ENCODE results near the gene EIF4G1. TPM values are rescaled to one million over a fixed set of nuclear protein-coding genes. Genes with fewer than 3 reads are reported as not detected.

Gene EIF4G1
- total RNA-seq, 1 experiment from 2014 or later, result 532 TPM

- Mint-ChIP-seq H3K4me3 (no peak overlapping the region), H3K9me3 (no peaks in the 10 kb centered on the region), H3K4me1 (peaks cover 0 to 6% of the 10 kb centered on the region in 2 experiments; a peak in 2 of 4 replicates), H3K36me3 (ENCODE audit: insufficient read depth in 1 of 3, low read depth in 3 of 3) (no peaks in the 10 kb centered on the region; a peak in 2 of 7 replicates), H3K27ac (no peak overlapping the region), H3K27me3 (ENCODE audit: low read depth) (peaks cover 17% of the 10 kb centered on the region)
- Histone ChIP-seq H3K9me3 (ENCODE audit: control insufficient read depth, low read depth, low read length) (no peaks in the 10 kb centered on the region), H3K23ac (ENCODE audit: insufficient read length, low read depth, low read length) (no peak overlapping the region), H3K9ac (ENCODE audit: extremely low read depth, insufficient read length, low read length) (no peak overlapping the region), H3K14ac (ENCODE audit: insufficient read depth, low read length) (no peak overlapping the region), H3K4me2 (ENCODE audit: insufficient read depth, insufficient read length, low read length) (no peak overlapping the region), H2BK5ac (ENCODE audit: insufficient read length, low read length) (no peak overlapping the region), H3K23me2 (ENCODE audit: insufficient read length, low read depth, low read length, poor library complexity, severe bottlenecking) (peaks cover 2% of the 10 kb centered on the region), H2AFZ (ENCODE audit: low read length) (no peak overlapping the region), H3K79me1 (ENCODE audit: insufficient read depth, low read depth, low read length, poor library complexity, severe bottlenecking) (no peaks in the 10 kb centered on the region), H3K18ac (ENCODE audit: insufficient read length, low read depth, low read length) (no peak overlapping the region), H3K4me1 (ENCODE audit: insufficient read depth, low read length) (no peaks in the 10 kb centered on the region), H4K91ac (ENCODE audit: insufficient read length, low read depth, low read length) (no peak overlapping the region), H4K5ac (ENCODE audit: insufficient read length, low read depth, low read length) (no peak overlapping the region), H3T11ph (ENCODE audit: low read length) (no peak overlapping the region), H4K8ac (replicated peaks; ENCODE audit: insufficient read length, low read depth, low read length) (no peak overlapping the region), H3K27me3 (ENCODE audit: insufficient read depth, low read length) (peaks cover 8% of the 10 kb centered on the region; the same call in 1 of the 2 replicates), H2BK120ac (ENCODE audit: low read depth, low read length, poor library complexity, severe bottlenecking) (no peak overlapping the region), H2BK15ac (ENCODE audit: low read depth, low read length) (no peak overlapping the region), H2AK5ac (ENCODE audit: insufficient read length, low read length) (no peak overlapping the region), H2BK12ac (ENCODE audit: insufficient read length, low read depth, low read length) (no peak overlapping the region), H4K20me1 (ENCODE audit: control insufficient read depth, insufficient read depth, insufficient read length) (no peaks in the 10 kb centered on the region), H3K56ac (ENCODE audit: insufficient read length, low read depth, low read length) (no peak overlapping the region), H3K27ac (ENCODE audit: insufficient read length, low read depth, low read length) (no peak overlapping the region), H3K4ac (ENCODE audit: low read depth, low read length) (no peak overlapping the region), H3K79me2 (ENCODE audit: insufficient read depth, low read length) (no peaks in the 10 kb centered on the region), H2BK20ac (ENCODE audit: low read depth, low read length, poor library complexity, severe bottlenecking) (no peak overlapping the region)
- no peak for TF ChIP-seq CTCF (conservative IDR thresholded peaks at IDR 0.05)
- no peak for DNase-seq
- no CpG with 5 or more reads among the region's 6 CpGs for WGBS (ENCODE audit: extremely low coverage, insufficient read length, low lambda C conversion rate)
These were observed 37.0 kb upstream of the EIF4G1 start for GRCh38 chr3:184277366-184277765.
